Measurements from ENCODE around the gene RPS27. TPM values are rescaled to one million over a fixed set of nuclear protein-coding genes. Genes with fewer than 3 reads are reported as not detected.

RPS27 gene
- 1,000 to 10,000 TPM; 3,554 to 3,620 (median 3,570) TPM for polyA plus RNA-seq (ENCODE audit: insufficient read length in 3 of 3)

- DNase-seq (ENCODE audit: low read depth in 3 of 3, low spot score in 2 of 3) = peak; percentile 97 to 98 (median 98)
These were observed at the start of gene RPS27 for GRCh38 chr1:153990468-153991150. Gene RPS27 (plus strand): TSS chr1:153990762. CDS start chr1:153990797, 35 bp downstream.

DNA sequence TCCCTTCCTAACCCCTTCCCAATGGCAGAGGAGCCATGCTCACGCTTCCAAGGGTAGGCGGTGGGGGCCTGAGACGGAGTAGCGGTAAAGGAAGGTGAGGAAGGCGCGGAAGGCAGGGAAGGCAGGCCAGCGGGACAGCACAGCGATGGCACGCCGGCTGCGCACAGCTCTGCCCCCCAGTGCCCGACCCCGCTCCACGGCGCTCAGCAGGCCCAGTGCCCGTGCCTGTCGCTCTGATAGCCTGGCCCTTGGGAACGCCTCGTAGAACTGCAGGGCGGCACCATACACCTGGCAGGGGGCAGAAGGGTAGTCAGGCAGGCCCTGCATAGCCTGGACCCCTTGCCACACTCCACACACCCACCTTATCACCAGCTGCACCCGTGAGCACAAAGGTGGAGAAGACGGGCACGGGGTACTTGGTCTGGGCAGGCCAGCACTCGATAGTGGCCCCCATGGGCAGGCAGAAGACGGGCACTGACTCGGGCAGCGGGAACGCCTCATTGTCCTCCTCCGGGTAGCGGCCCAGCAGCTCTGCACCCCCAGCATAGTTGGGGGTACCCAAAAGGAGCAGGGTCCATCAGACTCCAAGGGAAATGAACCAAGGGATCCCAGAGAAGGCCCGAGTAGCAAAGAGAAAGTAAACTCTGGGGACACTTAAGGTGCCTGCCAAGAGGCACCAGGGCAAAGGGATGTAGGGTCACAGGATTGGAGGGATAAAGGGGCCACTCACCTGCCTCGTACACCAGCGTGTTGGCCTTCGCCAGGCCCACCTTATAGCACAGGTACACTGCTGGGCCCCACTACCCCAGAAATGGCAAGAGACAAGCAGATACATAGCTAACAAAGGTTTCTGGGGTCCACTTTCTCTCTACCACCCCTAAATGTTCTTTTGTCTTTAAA lies 48.5 kb upstream of the RPS27 start:
- DNase-seq (ENCODE audit: low read depth in 3 of 3, low spot score in 2 of 3) = no peak

DNA sequence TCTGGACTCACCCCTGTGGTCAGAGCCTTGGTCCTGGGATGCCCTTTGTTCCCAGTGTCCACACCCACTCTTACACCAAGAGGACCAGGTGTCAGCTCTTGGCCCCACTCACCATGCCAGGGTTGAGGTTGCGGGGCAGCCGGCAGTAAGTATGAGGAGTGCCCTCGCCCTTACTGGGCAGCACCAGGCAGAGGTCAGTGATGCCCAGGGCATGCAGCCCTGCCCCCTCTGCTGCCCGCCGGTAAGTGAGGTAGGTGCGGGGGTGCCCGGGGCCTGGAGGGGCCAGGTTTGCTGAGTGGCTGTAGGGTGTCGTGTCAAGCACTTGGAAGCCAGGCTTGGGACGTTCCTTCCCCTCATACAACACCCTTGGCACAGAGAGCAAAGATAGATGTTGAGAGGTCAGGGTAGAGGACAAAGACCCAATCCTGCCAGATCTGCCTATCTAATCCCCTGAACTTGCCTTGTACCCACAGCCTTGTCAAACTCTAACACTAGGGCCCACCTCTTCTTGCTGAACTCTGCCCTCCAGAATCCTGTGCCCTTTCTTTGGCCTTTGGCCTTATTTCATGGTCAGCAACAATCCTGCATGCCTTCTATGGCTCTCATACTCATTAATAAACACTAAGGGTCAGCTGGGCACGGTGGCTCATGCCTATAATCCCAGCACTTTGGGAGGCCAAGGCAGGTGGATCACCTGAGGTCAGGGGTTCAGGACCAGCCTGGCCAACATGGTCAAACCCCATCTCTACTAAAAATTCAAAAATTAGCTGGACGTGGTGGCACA lies 47.6 kb upstream of the RPS27 start:
- no peak for DNase-seq (ENCODE audit: low read depth in 3 of 3, low spot score in 2 of 3)

DNA sequence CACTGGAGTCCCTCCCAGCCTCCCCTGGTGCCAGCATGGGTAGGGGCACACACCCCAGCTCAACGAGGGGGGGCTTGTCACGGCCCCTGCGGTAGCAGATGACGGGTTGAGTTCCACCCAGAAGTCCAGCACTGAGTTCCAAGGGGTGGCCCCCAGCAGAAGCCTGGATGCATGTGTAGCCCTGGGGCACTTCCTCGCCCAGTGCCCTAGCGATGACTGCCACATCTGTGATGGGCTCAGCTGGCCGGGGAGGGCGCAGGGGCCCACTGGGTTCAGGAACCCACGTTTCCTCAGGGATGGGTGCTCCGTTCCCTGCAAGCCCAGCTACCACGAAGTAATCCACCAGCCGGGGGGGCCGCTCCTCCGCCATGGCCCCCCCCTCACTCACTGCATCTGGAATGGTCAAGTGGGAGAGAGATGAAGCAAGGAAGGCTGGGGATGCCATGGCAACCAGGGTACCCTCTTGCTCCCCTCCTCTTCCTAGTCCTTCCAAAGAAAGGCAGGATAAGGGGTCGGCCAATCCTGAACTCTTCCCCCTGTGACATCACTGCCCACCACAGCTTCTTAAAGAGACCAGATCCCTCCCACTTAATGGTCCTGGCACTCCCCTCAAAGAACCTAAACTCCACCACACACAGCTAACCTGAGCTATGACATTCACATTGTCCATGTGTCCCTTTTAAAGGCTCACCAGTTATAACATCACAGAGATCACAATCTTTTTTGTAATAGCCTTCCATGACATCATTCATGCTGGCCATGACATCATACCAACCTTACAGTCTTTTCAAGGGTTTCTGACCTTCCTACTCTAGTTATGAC lies 46.3 kb upstream of the RPS27 start:
- no peak for DNase-seq (ENCODE audit: low read depth in 3 of 3, low spot score in 2 of 3)

DNA sequence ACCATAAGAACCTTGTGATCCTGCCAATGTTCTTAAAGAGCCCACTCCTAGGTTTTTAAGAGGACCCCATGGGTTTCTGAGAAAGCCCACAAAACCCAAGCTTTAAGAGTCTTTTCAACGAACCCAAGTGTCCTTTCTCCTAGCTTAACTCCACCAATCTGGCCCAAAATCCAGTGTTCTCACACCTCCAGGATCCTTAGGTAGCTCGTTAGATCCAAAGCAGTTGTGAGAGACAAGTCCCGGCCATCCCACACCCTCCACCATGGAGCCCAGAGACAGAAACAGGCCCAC lies 45.8 kb upstream of the RPS27 start:
- DNase-seq (ENCODE audit: low read depth in 3 of 3, low spot score in 2 of 3) = no peak

DNA sequence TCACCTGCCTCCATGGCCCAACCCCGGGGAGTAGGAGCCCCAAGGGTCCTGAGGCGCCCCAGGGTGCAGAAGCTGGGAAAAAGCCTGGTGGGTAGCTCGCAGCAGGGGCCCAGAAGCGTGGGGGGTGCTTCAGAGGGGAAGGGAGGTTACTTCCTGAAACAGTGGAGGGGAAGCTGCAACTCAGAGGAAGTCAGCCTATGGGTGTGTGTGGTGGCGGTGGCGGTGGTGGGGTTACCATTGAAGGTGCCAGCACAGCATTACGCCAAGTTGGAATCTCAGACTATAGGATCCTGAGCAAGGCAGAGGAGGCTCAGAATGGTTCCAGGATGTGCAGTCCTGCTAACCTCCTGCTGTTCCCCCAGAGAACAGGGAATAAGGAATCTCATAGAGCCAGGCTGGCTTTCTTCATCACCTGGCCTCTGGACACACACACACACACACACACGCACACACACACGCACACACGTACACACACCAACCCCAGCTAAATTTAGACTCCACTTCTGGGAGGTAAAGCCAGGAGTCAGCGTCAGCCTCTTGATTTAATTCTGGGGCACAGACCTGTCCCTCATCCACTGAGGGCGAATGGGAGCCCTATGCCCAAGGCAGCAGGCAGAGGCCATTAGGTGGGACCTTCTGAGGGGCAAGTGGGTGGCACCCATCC lies 45.3 kb upstream of the RPS27 start:
- no peak for DNase-seq (ENCODE audit: low read depth in 3 of 3, low spot score in 2 of 3)

DNA sequence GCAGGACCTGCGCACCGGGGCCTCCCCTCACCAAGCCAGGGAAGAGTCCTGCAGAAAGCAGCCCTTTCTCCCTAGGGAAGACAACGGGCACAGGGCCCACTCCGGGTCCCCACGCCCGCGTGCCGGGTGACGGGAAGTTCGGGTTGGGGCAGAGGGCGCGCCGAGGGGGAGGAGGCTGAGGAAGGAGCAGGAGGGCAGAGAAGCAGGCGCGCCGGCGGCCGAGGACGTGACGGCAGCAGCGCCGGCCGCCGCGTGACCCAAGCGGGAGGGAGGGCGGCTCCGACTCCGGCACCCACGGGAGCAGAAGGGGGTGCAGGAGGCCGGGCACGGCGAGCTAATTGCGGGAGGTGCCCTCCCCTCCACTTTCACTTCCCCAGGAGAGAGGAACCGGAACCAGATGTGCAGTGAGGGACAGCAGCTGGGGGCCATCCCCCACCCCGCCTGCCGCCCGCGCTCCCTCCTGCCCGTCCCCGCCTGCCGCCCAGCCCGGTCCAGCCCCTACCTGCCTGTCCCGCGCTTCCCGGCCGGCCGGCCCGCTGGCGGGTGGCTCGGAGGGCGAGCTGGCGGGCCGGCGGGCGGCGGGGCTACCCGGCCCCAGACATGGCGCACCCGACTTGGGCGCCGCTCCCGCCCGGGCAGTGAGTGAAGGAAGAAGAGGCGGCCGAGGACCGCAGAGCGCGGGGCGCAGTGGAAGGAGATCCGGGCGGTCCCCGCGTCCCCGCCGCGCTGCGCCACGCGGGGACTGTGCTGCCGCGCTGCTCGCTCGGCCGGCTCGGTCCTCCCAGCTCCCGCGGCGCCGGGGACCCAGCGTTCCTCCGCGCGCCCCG lies 44.6 kb upstream of the RPS27 start:
- no peak for DNase-seq (ENCODE audit: low read depth in 3 of 3, low spot score in 2 of 3)

- DNase-seq (ENCODE audit: low read depth in 3 of 3, low spot score in 2 of 3) = peak in 1 of 3 donors; percentile 47
These were observed 43.8 kb upstream of the RPS27 start, which contains the start of gene DENND4B for GRCh38 chr1:153946622-153947241. Gene DENND4B (minus strand): TSS chr1:153946718. CDS start chr1:153944374, 2,344 bp downstream.

DNA sequence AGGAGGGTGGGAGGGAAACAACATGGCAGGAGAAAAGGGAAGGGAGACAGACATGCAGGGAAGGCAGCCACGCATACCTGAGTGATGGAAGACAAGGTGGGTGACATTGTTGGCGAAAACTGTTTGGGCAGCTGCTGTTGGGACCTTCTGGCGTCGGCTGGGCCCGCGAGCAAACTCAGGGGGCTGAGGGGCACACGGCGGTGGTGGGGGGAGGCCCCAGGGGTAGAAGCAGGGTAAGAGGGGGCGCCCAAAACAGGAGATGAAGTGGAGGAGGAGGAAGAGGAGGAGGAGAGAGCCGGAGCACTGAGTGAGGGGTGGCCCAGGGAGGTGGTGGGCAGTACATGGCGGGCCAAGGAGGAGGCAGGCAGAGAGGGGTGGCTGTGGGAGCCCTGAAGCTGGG lies 39.4 kb upstream of the RPS27 start:
- DNase-seq (ENCODE audit: low read depth in 3 of 3, low spot score in 2 of 3) = no peak

DNA sequence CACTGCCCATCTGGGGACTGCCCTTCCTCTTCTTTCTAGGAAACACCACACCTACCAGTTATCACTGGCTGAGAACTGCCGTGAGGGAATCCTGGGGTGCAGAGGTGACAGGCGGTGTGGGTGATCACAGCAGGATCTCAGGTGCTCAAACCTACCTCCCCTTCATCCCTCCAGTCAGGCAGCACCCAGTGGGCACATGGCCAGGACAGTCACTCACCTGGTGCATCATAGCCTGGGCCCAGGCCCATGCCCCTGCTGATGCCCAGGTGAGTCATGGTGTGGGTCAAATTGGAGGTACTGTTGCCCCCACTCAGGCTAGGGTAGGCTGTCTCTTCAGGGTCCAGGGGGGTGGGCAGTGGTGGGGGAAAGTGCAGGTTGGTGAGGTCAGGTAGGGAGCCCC lies 38.8 kb upstream of the RPS27 start:
- DNase-seq (ENCODE audit: low read depth in 3 of 3, low spot score in 2 of 3) = no peak

DNA sequence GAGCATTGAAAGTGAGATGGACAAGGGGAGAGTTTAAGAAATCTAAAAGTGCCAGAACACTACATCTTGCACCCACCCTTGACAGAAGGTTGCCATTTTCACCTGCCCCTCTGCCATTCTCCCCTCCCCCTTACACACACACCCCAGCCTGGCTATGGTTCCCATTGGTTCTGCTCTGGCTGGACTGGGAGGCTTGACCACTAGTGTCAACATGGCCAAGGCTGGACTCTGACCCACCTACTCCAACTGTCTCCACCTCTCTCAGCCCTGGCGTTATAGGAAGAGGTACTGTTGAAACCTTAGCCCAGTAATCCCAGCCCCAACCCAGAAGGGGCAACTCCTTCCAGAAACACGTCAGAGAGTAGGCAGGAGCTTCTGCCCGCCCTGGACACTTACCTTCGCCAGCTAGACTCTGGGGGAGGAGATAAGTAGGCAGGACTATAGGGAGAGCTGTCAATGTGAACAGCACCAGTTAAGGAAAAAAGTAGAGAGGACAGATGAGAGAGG lies 36.6 kb upstream of the RPS27 start:
- no peak for DNase-seq (ENCODE audit: low read depth in 3 of 3, low spot score in 2 of 3)

- no peak for DNase-seq (ENCODE audit: low read depth in 3 of 3, low spot score in 2 of 3)
These were observed 35.7 kb upstream of the RPS27 start for GRCh38 chr1:153954826-153955225.

DNA sequence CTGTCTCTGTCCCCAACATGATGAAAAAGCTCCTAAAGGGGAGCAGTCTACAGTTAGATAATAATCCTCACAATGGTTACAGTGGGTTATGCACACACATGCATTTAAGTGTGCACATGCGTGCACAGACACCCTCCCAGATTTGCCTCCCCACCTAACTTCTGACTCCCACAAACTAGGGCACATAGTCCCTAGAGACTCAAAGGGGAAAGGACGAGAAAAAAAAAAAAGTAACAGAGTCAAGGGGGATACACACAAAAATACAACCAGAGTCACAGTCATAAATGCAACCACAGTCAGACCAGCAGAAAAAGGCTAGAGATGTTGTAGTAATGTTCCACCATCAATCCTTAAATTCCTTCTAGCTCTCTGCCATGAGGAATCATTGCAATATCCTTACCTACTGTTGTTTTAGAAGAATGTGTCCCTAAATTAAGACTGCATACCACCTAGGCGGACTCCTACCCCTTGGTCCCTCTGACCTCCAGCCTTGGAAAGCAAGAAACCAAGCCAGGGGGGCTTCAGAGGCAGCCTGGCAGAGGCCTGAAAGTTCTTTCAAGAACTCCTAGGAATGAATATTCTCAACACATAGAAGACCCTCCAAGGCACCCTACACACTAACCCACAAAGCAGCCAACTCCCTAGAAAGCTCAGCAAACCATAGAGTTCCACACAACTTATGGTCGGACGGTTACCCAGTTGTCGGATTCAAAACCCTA lies 33.4 kb upstream of the RPS27 start:
- DNase-seq (ENCODE audit: low read depth in 3 of 3, low spot score in 2 of 3) = no peak

GRCh38 chr1:153957744-153958110 lies 32.8 kb upstream of the RPS27 start:
- DNase-seq (ENCODE audit: low read depth in 3 of 3, low spot score in 2 of 3) = no peak

- DNase-seq (ENCODE audit: low read depth in 3 of 3, low spot score in 2 of 3) = peak; percentile 95 to 98 (median 97)
These were observed 32.2 kb upstream of the RPS27 start, which contains the start of gene CRTC2 for GRCh38 chr1:153958111-153958960. Gene CRTC2 (minus strand): TSS chr1:153958612. CDS start chr1:153958497, 115 bp downstream.

DNA sequence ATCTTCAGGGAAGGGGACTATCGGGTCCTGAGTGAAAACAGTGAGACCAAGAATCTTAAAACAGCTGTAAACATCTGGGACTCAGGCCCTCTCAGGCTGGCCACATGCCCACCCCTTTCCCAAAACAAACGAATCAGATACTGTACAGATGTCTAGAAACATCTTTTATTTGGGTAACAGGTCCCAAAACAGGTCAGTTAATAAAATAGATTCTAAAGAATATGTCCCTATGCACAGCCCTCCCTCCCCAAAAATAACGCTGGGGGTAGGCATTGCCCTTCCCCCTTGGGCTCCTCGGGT lies 31.7 kb upstream of the RPS27 start:
- DNase-seq (ENCODE audit: low read depth in 3 of 3, low spot score in 2 of 3) = no peak

DNA sequence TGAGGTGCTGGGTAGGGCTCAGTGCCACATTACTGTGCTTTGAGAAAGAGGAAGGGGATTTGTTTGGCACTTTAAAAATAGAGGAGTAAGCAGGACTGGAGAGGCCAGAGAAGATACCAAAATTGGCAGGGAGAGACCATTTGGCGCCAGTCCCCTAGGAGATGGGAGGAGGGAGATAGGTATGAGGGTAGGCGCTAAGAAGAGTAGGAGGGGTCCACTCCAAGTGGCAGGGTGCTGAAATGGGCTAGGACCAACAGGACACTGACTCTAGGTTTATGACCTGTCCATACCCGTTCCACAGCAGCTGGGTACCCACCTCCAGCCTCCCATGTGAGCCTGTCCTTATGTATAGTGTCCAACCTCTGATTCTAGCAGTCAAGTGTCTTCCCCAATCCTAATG lies 31.1 kb upstream of the RPS27 start:
- DNase-seq (ENCODE audit: low read depth in 3 of 3, low spot score in 2 of 3) = no peak

All from right renal cortex interstitium (tissue), 3 donors.